ENCODE measurements around the gene DPP3.

DPP3 gene

DNA sequence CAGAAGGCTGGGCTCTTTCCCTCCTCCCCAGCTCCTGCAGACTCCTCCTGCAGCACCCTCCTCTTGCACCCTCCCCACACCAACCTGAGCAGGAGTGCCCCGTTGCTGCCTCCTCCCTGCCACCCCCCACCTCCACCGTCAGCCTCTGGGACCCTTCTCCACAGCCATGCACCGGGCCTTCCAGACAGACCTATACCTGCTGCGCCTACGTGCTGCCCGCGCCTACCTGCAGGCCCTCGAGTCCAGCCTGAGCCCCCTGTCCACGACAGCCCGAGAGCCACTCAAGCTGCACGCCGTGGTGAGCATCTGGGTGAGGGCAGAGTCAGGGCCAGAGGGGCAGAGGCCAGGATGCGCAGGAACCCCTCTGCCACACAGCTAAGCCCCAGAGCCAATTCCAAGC is 49.4 kb downstream of the DPP3 start:
- TF ChIP-seq GATA2 (IDR thresholded peaks at IDR 0.05; ENCODE audit: low read depth, low read length), result no peak
- TF ChIP-seq GATA3 (IDR thresholded peaks at IDR 0.05; ENCODE audit: low read depth, low read length), result no peak

DNA sequence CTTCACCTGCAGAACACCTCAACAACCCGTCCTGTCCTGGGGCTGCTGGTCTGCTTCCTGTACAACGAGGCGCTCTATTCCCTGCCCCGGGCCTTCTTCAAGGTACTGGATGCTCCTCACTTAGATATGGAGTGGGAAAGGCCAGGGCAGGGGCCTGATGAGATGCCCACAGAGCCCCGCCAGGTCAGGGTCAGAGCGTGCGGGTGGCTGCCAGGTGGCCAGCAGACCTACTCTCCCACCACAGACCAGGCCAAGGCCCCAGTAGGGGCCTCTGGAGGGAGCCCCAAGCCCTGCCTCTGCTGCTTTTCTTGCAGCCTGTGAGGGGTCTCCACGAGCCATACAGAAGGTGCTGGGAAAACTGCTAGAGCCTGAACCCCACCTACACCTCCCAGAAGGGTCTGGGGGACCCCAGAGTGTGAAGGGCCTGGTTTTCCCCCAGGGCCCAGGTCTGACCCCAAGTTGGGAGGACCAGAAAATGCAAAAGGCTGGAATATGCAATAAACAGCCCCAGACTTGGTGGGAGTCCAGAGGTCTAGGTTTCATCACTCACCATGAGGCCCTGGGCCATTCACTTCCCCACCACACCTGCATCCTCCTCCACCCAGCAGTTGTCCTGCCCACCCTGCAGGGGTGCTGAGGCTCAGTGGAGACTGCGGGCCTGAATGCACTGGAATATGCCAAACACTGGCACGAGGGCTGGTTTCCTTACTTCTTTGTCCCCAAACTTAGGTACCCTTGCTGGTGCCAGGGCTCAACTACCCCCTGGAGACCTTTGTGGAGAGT is 50.9 kb downstream of the DPP3 start:
- no peak for TF ChIP-seq GATA3 (IDR thresholded peaks at IDR 0.05; ENCODE audit: low read depth, low read length)
- no peak for TF ChIP-seq GATA2 (IDR thresholded peaks at IDR 0.05; ENCODE audit: low read depth, low read length)

DNA sequence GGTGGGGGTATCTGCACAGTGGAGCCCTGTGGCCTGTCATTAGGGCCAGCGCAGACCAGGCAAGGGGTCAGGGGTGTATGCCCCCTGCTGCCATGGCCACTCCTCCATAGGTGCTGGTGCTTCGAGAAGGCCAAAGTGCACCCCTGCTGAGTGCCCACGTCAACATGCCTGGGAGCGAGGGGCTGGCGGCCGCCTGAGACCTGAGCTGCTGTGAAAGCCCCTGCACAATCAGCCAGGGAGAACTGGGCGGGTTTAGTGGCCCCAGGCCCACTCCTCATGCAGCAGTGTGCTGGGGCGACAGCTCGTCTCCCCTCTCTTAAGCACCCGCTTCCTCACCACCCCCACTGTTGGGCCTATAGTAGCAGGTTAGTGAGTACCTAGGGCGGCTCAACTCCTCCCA is 51.6 kb downstream of the DPP3 start:
- TF ChIP-seq GATA3 (IDR thresholded peaks at IDR 0.05; ENCODE audit: low read depth, low read length), result no peak
- TF ChIP-seq GATA2 (IDR thresholded peaks at IDR 0.05; ENCODE audit: low read depth, low read length), result no peak

DNA sequence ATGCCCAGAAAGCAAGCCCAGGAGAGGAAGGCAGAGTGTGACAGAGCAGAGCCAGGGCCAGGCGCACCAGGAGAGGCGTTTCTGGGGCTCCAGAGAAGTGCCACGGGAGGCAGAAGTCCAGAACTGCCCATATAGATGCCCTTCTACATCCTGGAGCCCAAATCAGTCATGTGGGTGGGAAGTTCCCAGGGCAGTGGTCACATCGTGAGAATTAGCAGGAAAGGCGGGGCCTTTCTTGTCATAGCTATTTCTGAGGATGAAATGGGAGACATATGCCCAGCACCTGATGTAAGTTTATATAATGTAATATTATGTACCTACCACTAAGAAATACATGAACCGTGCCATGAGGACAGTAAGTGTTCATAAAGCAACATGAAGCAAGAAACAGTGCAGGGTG is 52.5 kb downstream of the DPP3 start:
- TF ChIP-seq GATA3 (IDR thresholded peaks at IDR 0.05; ENCODE audit: low read depth, low read length), result no peak
- no peak for TF ChIP-seq GATA2 (IDR thresholded peaks at IDR 0.05; ENCODE audit: low read depth, low read length)

DNA sequence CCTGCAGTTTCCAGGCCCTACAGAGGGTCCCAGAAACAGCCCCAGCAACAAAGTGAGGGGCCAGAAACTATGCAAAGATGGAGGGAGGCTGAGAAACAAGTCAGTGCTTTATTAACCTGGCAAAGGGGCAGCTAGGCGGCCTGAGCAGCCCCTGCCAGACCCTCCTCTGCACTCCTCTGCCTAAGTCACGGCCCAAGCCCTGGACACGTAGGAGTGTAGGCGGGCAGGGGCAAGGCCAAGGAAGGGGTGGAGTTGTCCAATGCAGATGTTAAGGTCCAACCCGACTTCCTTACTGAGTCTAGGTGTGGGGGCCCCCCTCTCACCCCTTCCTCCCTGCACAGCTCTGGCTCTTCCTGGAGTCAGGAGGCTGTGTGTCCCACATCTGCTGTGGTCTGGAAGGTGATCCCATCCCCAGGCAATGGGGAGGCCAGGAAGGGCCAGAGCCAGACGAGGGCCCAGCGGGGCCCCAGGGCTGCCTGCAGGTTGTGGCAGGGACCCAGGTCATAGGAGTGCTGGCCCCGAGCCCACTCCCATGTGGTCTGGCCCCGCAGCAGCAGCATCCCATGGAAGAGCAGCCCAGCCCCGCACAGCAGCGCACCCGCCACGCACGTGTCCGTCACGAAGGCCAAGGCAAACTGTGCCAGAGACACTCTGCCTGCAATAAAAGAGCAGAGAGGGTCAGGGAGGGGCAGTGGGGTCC is 59.1 kb downstream of the DPP3 start:
- TF ChIP-seq GATA3 (IDR thresholded peaks at IDR 0.05; ENCODE audit: low read depth, low read length), result no peak
- no peak for TF ChIP-seq GATA2 (IDR thresholded peaks at IDR 0.05; ENCODE audit: low read depth, low read length)

DNA sequence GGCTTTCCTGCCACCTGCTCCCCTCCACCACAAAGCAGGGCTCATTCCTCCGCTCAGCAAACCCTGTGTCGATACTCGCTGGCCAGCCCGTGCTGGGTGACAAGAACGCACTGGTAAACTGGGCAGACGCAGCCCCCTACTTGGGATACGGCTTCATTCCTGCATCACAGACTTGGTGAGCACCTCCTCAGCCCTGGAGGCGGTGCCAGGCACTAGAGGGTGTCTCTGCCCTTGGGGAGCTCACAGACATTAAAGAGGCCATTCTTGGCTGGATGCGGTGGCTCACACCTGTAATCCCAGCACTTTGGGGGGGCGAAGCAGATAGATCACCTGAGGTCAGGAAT is 59.6 kb downstream of the DPP3 start:
- TF ChIP-seq GATA3 (IDR thresholded peaks at IDR 0.05; ENCODE audit: low read depth, low read length), result no peak

DNA sequence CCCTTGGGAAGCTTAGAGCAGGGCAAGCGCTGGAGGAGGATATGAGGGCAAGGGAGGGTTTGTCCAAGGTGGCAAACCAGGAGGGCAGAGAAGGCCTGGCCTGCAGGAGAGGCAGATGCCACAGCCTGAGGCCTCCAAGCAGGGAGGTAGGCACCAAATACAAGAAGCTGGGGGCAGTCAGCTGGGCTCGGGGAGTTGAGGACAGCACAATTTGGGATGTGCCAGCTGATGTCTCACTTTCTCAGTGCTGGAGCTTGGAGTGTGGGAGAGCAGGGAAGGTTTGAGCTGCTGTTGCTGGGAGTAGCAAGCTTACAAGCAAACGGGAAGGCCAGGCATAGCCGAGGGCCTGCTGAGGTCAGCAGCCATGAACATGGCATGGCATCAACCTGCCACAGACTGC is 61.7 kb downstream of the DPP3 start:
- TF ChIP-seq GATA2 (IDR thresholded peaks at IDR 0.05; ENCODE audit: low read depth, low read length) (no peak), GATA3 (IDR thresholded peaks at IDR 0.05; ENCODE audit: low read depth, low read length) (no peak)

DNA sequence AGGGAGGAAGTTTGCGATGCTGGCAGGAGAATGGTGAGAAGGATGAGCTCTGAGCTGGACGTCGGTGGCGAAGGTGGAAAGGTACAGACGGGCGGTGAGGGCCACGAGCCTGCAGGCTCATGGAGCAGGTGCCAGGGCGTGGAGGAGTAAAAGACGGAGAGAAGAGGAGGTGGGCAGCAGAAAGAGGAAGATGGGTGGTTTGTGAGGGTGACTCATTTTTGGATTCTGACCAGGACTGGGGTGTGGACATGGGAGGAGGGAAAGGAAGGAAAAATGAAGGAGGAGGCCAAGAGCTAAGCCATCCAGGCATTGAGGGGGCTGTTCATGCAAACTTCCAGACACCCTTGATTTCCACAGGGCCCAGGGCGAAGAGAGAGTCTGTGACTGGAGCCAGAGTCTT is 62.1 kb downstream of the DPP3 start:
- TF ChIP-seq GATA2 (IDR thresholded peaks at IDR 0.05; ENCODE audit: low read depth, low read length) (no peak), GATA3 (IDR thresholded peaks at IDR 0.05; ENCODE audit: low read depth, low read length) (no peak)

DNA sequence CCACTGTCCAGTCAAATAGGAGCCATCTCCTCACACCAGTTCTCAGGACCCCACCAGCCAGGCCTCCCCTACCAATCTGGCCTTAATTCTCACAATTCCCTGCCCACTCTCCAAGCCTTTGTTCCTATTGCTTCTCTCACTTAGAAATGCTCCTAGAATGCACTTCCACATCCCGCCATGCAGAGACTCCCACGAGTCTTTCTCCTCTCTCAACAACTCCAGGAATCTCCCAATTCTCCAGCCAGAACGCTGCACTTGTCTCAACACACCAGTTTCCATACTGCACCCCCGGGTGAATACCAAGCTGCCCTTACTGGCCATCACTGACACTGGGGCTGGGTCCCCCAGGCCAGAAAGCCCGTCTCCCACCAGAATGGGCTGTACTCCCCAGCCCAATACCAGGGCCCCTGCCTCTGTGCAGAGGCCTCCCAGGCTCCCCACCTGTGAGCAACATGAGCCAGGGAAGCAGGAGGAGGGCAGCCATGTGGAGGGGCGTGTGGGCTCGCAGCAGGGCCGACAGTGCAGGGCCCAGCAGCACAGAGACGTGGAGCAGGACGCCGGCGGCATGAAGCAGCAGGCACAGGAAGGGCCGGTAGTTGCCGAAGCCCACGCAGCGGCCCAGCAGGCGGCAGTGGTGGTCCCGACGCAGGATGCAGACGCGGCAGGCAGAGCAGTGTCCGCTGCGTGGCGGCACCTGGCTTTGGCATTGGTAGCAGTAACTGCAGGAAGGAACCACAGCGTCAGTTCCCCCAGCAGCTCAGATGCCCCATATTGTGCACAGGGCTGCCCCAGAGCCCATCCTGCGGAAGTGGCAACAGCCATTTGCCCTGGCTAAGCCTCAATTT is 63.3 kb downstream of the DPP3 start:
- no peak for TF ChIP-seq GATA2 (IDR thresholded peaks at IDR 0.05; ENCODE audit: low read depth, low read length)
- TF ChIP-seq GATA3 (IDR thresholded peaks at IDR 0.05; ENCODE audit: low read depth, low read length), result no peak

DNA sequence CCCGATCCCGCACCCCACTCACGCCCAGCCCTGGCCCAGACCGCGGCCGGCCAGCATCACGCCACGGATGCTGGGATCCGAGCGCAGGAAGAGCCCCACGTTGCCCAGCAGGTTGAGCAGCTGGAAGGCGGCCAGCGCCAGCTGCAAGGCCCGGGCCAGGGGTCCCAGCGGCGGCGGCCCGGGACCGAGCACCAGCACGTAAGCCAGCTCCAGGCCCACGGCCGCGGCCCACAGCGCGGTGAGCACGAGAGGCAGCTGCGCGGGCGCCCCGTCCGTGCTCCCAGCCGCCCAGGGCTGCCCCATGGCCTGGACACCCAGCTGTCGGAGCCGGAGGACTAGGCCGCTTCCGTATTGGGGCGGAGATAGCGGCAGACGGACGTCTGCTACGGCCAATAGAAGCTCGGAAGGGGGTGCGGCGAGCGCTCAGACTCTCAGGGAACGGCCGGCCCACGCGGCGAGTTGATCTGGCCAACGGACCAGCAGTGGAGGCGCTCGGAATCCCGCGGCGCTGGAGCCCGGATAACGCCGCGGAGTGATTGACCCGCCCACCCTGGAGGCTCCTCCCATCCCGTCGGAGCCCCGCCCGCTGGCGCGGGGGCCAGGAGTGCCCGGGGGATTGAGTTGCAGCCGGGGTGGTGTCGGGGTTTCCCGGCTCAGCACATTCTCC is 65.6 kb downstream of the DPP3 start, which contains the start of gene ZDHHC24:
Gene ZDHHC24 (minus strand): TSS at position 348 of the 667 bp plus-strand sequence. CDS start 45 bp downstream, at position 303.
- TF ChIP-seq GATA3 (IDR thresholded peaks at IDR 0.05; ENCODE audit: low read depth, low read length) (no peak), GATA2 (IDR thresholded peaks at IDR 0.05; ENCODE audit: low read depth, low read length) (no peak)

DNA sequence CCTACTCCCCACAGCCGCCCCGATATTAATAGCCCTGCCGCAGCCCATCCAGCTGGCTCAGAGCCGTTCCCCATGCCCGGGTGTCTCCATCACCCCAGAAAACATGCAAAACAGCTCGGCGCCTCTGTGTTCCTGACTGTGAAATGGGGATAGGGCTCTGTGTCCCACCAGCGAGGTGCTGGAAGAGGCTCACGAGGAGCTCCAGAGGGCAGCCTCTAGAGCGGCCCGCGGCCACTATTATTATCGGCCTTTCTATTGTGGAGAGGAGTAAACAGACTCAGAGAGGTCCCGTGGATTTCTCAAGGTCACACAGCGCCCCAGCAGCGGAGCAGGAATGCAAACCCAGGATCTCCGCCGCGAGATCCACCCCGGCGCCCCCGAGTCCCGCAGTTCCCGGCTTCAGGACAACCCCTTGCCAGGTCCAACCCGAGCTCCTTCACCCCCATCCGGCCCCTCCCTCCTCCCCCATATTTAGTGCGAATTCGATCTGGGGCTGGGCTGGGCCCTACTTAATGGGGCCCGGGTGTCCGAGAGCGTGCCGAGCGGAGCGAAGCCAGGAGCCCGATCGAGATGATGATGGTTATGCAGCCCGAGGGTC is 66.2 kb downstream of the DPP3 start, which contains the start of gene ACTN3:
Gene ACTN3 (plus strand): TSS at position 536 of the 598 bp plus-strand sequence. CDS start 35 bp downstream, at position 571.
- TF ChIP-seq GATA2 (IDR thresholded peaks at IDR 0.05; ENCODE audit: low read depth, low read length), result no peak
- TF ChIP-seq GATA3 (IDR thresholded peaks at IDR 0.05; ENCODE audit: low read depth, low read length), result no peak

DNA sequence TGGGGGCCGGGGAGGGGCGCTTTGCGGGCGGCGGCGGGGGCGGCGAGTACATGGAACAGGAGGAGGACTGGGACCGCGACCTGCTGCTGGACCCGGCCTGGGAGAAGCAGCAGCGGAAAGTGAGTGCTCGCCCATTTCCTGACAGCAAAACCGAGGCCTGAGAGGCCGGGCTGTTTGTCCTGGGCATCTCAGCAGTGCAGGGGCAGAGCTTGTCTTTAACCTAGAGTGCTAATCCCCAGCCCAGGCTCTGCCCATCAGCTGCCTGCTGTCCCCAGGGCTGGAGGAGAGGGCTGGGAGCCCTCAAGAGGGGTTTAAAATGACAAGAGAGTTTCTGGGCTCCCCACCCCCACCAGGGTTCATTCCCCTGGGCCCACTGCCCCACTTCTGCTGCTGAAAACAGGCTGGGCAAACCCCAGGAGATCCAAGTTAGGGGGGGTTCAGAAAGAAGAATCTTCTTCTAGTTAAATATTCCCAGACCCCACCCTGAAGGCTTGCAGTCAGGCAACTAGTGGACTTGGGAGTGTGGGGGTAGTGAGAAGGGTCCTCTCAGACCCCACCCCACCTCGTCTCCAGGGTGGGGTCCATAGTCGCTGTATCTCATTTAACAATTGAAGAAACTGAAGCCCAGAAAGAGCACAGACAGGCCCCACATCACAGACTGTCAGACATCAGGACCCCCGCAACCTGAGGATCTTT is 66.9 kb downstream of the DPP3 start:
- TF ChIP-seq GATA2 (IDR thresholded peaks at IDR 0.05; ENCODE audit: low read depth, low read length) (no peak), GATA3 (IDR thresholded peaks at IDR 0.05; ENCODE audit: low read depth, low read length) (no peak)

DNA sequence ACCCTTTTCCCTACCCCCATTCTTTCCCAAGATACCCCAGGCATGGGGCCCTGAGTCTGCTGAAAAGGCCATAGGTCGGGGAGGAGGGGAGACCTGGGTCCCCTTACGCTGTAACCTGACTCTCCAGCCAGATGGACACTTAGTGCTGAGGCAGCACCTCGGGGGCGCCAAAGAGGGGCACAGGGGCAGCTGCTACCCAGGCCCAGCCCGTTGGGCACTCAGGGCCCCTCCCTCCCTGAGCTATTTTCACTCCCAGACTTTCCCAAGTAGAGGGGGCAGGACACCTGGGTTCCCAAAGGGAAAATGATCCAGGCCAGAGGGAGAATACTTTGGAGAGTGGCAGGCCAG is 67.4 kb downstream of the DPP3 start:
- no peak for TF ChIP-seq GATA3 (IDR thresholded peaks at IDR 0.05; ENCODE audit: low read depth, low read length)
- TF ChIP-seq GATA2 (IDR thresholded peaks at IDR 0.05; ENCODE audit: low read depth, low read length), result no peak

Measured in SH-SY5Y (cell line).